ENCODE results near the gene MRTFA.

Gene MRTFA

GRCh38 chr22:40376149-40376548 is 260.4 kb downstream of the MRTFA start:
- no peak for DNase-seq

- DNase-seq = no peak
Observed at GRCh38 chr22:40374567-40374966, 262.0 kb downstream of the MRTFA start.

GRCh38 chr22:40368836-40369235 is 267.7 kb downstream of the MRTFA start:
- no peak for DNase-seq

GRCh38 chr22:40368016-40368415 is 268.5 kb downstream of the MRTFA start:
- no peak for DNase-seq

GRCh38 chr22:40367342-40367741 is 269.2 kb downstream of the MRTFA start:
- no peak for DNase-seq

GRCh38 chr22:40366068-40366467 is 270.5 kb downstream of the MRTFA start:
- DNase-seq = no peak

GRCh38 chr22:40364431-40364830 is 272.1 kb downstream of the MRTFA start:
- DNase-seq = no peak

- DNase-seq = no peak
Observed at GRCh38 chr22:40363059-40363458, 273.5 kb downstream of the MRTFA start.

GRCh38 chr22:40361100-40361499 is 275.4 kb downstream of the MRTFA start:
- no peak for DNase-seq
